Mesenchymal stem cell (in vitro differentiated cells and primary cell): Measurements from ENCODE around the gene ARID3A.
A peak's percentile ranks its signal among the peaks of the same experiment; 100 is the strongest.

Source experiments
- DNase-seq: peaks from one replicate; pipeline ENCODE4 v3.0.0-alpha.2; 2013
- H2AFZ ChIP-seq: one replicate; pipeline ENCODE4 v1.6.1; 2013; ENCODE audit warnings: low read depth, mild to moderate bottlenecking, control low read depth, inconsistent platforms, low read length, moderate library complexity
- H2AK5ac ChIP-seq: 2 replicates; pipeline ENCODE4 v1.6.1; 2013; ENCODE audit warnings: low read length, moderate library complexity, mild to moderate bottlenecking, inconsistent platforms; ENCODE audit not compliant: severe bottlenecking
- H2BK120ac ChIP-seq: one replicate; pipeline ENCODE4 v1.6.1; 2013; ENCODE audit warnings: low read depth, mild to moderate bottlenecking, inconsistent platforms, low read length, moderate library complexity
- H2BK12ac ChIP-seq, 2 experiments: one replicate each; pipeline ENCODE4 v1.6.1; 2013; ENCODE audit warnings: inconsistent platforms in 2 of 2, low read length in 2 of 2, mild to moderate bottlenecking in 2 of 2, moderate library complexity in 2 of 2, control low read depth in 1 of 2
- H2BK15ac ChIP-seq: one replicate; pipeline ENCODE4 v1.6.1; 2013; ENCODE audit warnings: mild to moderate bottlenecking, low read depth, inconsistent platforms; ENCODE audit not compliant: poor library complexity, severe bottlenecking
- H2BK5ac ChIP-seq: 2 replicates; pipeline ENCODE4 v1.6.1; 2013; ENCODE audit warnings: low read depth, mild to moderate bottlenecking, low read length, control low read depth, inconsistent platforms; ENCODE audit not compliant: poor library complexity, severe bottlenecking
- H3K14ac ChIP-seq, 2 experiments: one replicate each; pipeline ENCODE4 v1.6.1; 2013; ENCODE audit warnings: inconsistent platforms in 2 of 2, low read length in 2 of 2, control low read depth in 1 of 2, mild to moderate bottlenecking in 1 of 2, moderate library complexity in 1 of 2
- H3K18ac ChIP-seq, 2 experiments: one replicate each; pipeline ENCODE4 v1.6.1; 2013; ENCODE audit warnings: inconsistent platforms in 2 of 2, low read length in 2 of 2, control low read depth in 1 of 2, low read depth in 1 of 2, mild to moderate bottlenecking in 1 of 2
- H3K23ac ChIP-seq, 2 experiments: one replicate each; pipeline ENCODE4 v1.6.1; 2013; ENCODE audit warnings: inconsistent platforms in 2 of 2, low read length in 2 of 2, mild to moderate bottlenecking in 2 of 2, moderate library complexity in 2 of 2, control low read depth in 1 of 2
- H3K27ac ChIP-seq: 2 replicates; pipeline ENCODE4 v1.5.1; 2013; ENCODE audit warnings: mild to moderate bottlenecking, moderate library complexity, low read length, control low read depth, inconsistent platforms; ENCODE audit not compliant: poor library complexity, severe bottlenecking
- H3K27me3 ChIP-seq, 2 experiments: 2 replicates each; pipeline versions ENCODE4 v1.6.1 to v1.7.0; 2013; ENCODE audit warnings: low read length in 2 of 2, mild to moderate bottlenecking in 2 of 2, moderate library complexity in 2 of 2, control low read depth in 1 of 2, inconsistent platforms in 1 of 2; ENCODE audit not compliant: control insufficient read depth in 1 of 2, insufficient read depth in 1 of 2
- H3K36me3 ChIP-seq, 2 experiments: 2 replicates each; pipeline versions ENCODE4 v1.6.1 to v1.7.0; 2013; ENCODE audit warnings: low read length in 2 of 2, control low read depth in 1 of 2, inconsistent platforms in 1 of 2, low read depth in 1 of 2, mild to moderate bottlenecking in 1 of 2; ENCODE audit not compliant: insufficient read depth in 2 of 2, control insufficient read depth in 1 of 2
- H3K4ac ChIP-seq, 2 experiments: one replicate each; pipeline ENCODE4 v1.6.1; 2013; ENCODE audit warnings: inconsistent platforms in 2 of 2, low read length in 2 of 2, mild to moderate bottlenecking in 2 of 2, moderate library complexity in 2 of 2, control low read depth in 1 of 2, low read depth in 1 of 2
- H3K4me1 ChIP-seq: 2 replicates; pipeline ENCODE4 v1.6.1; 2013; ENCODE audit warnings: low read depth, low read length, control low read depth; ENCODE audit not compliant: control insufficient read depth, insufficient read depth
- H3K4me2 ChIP-seq: 2 replicates; pipeline ENCODE4 v1.6.1; 2013; ENCODE audit warnings: low read length, mild to moderate bottlenecking, inconsistent platforms; ENCODE audit not compliant: poor library complexity, severe bottlenecking
- H3K4me3 ChIP-seq, 2 experiments: 2 replicates each; pipeline versions ENCODE4 v1.5.1 to v1.7.0; 2013; ENCODE audit warnings: low read length in 2 of 2, mild to moderate bottlenecking in 2 of 2, control low read depth in 1 of 2, low read depth in 1 of 2; ENCODE audit not compliant: insufficient read depth in 1 of 2
- H3K79me1 ChIP-seq: replicated peaks from 2 replicates; pipeline ENCODE4 v1.6.1; 2013; ENCODE audit warnings: mild to moderate bottlenecking, control low read depth, low read length, inconsistent platforms; ENCODE audit not compliant: poor library complexity, severe bottlenecking
- H3K9ac ChIP-seq: 2 replicates; pipeline ENCODE4 v1.7.0; 2013; ENCODE audit warnings: mild to moderate bottlenecking, low read length, moderate library complexity
- H3K9me3 ChIP-seq: 2 replicates; pipeline ENCODE4 v1.7.0; 2013; ENCODE audit warnings: mild to moderate bottlenecking, low read length; ENCODE audit not compliant: control insufficient read depth
- H4K8ac ChIP-seq: one replicate; pipeline ENCODE4 v1.6.1; 2013; ENCODE audit warnings: inconsistent platforms, mild to moderate bottlenecking, low read length, moderate library complexity
- H4K91ac ChIP-seq: one replicate; pipeline ENCODE4 v1.6.1; 2013; ENCODE audit warnings: mild to moderate bottlenecking, low read length, inconsistent platforms
- WGBS: methylation state at CpG from one replicate; pipeline ENCODE4 v1.1.7; 2013; ENCODE audit warnings: mixed read lengths; 5-methylcytosine and 5-hydroxymethylcytosine counted together

Gene ARID3A

GRCh38 chr19:998064-998463, 72.2 kb downstream of the ARID3A start:
- no peak for DNase-seq
- peaks cover 3% of the 10 kb centered on the region for H3K79me1 ChIP-seq
- H2BK12ac ChIP-seq: no peak overlapping the region
- no peak overlapping the region for H3K27ac ChIP-seq
- H3K4me3 ChIP-seq: no peak overlapping the region
- 62% methylated on average over 6 of the region's 6 CpGs for WGBS
- H4K8ac ChIP-seq: no peak overlapping the region
- no peak overlapping the region for H3K23ac ChIP-seq
- H2AFZ ChIP-seq: no peak overlapping the region
- no peak overlapping the region for H4K91ac ChIP-seq
- H3K4me1 ChIP-seq: peaks cover 33% of the 10 kb centered on the region
- H3K18ac ChIP-seq: no peak overlapping the region
- H3K4me2 ChIP-seq: no peak overlapping the region
- H3K4ac ChIP-seq: no peak overlapping the region
- H3K36me3 ChIP-seq: peaks cover 0 to 29% of the 10 kb centered on the region in 2 experiments
- no peak overlapping the region for H2BK120ac ChIP-seq
- H3K14ac ChIP-seq: no peak overlapping the region
- H2BK15ac ChIP-seq: no peak overlapping the region
- H2BK5ac ChIP-seq: no peak overlapping the region
- no peak overlapping the region for H3K9ac ChIP-seq
- no peak overlapping the region for H2AK5ac ChIP-seq
- H3K9me3 ChIP-seq: no peaks in the 10 kb centered on the region
- H3K27me3 ChIP-seq: peaks cover 45 to 62% of the 10 kb centered on the region in 2 experiments

- no peak overlapping the region for H3K4ac ChIP-seq
- H3K9me3 ChIP-seq: no peaks in the 10 kb centered on the region
- H3K23ac ChIP-seq: no peak overlapping the region
- no peak overlapping the region for H3K27ac ChIP-seq
- 83% methylated on average over 3 of the region's 3 CpGs for whole genome bisulfite sequencing
- no peak overlapping the region for H3K4me3 ChIP-seq
- no peak overlapping the region for H2AK5ac ChIP-seq
- no peak overlapping the region for H3K9ac ChIP-seq
- H3K18ac ChIP-seq: no peak overlapping the region
- H2BK12ac ChIP-seq: no peak overlapping the region
- H2BK120ac ChIP-seq: no peak overlapping the region
- no peaks in the 10 kb centered on the region for H3K79me1 ChIP-seq
- H3K4me2 ChIP-seq: no peak overlapping the region
- H2AFZ ChIP-seq: no peak overlapping the region
- H4K91ac ChIP-seq: no peak overlapping the region
- H3K14ac ChIP-seq: no peak overlapping the region
- peaks cover 0 to 16% of the 10 kb centered on the region in 2 experiments for H3K36me3 ChIP-seq
- H3K27me3 ChIP-seq: peaks cover 45 to 73% of the 10 kb centered on the region in 2 experiments
- no peak for DNase-seq
- H4K8ac ChIP-seq: no peak overlapping the region
- H3K4me1 ChIP-seq: peaks cover 23% of the 10 kb centered on the region
- no peak overlapping the region for H2BK15ac ChIP-seq
- no peak overlapping the region for H2BK5ac ChIP-seq
These were observed 73.5 kb downstream of the ARID3A start for GRCh38 chr19:999379-999719.

- Histone ChIP-seq H3K4ac (no peak within 1 kb of the TSS), H2BK12ac (no peak within 1 kb of the TSS), H4K91ac (no peak within 1 kb of the TSS), H2BK15ac (peak within 1 kb of the TSS; percentile 33), H2AK5ac (no peak within 1 kb of the TSS), H3K27ac (no peak within 1 kb of the TSS), H3K36me3 (peaks cover 0 to 8% of the 10 kb centered on the region in 2 experiments), H3K79me1 (no peaks in the 10 kb centered on the region), H3K23ac (no peak within 1 kb of the TSS), H3K4me1 (peaks cover 20% of the 10 kb centered on the region), H4K8ac (no peak within 1 kb of the TSS), H2BK120ac (no peak within 1 kb of the TSS), H2BK5ac (no peak within 1 kb of the TSS), H3K18ac (no peak within 1 kb of the TSS), H3K27me3 (peaks cover 45 to 78% of the 10 kb centered on the region in 2 experiments), H2AFZ (peak within 1 kb of the TSS; percentile 19), H3K14ac (no peak within 1 kb of the TSS), H3K9ac (no peak within 1 kb of the TSS), H3K4me3 (peak within 1 kb of the TSS in 1 of 2 experiments; percentile 38), H3K9me3 (no peaks in the 10 kb centered on the region), H3K4me2 (peak within 1 kb of the TSS; percentile 73)
- 2% methylated on average over 39 of the region's 43 CpGs for WGBS
- peak; percentile 51 for DNase-seq
These were observed 74.3 kb downstream of the ARID3A start, which contains the start of gene GRIN3B for GRCh38 chr19:1000095-1000494. Gene GRIN3B (plus strand): TSS chr19:1000419. CDS start chr19:1000438, 19 bp downstream.

GRCh38 chr19:1000591-1001537, 75.0 kb downstream of the ARID3A start:
- Histone ChIP-seq H2AFZ (no peak overlapping the region), H3K4ac (no peak overlapping the region), H2BK120ac (no peak overlapping the region), H4K91ac (no peak overlapping the region), H2AK5ac (no peak overlapping the region), H3K4me1 (peaks cover 12% of the 10 kb centered on the region), H3K27me3 (peaks cover 42 to 72% of the 10 kb centered on the region in 2 experiments), H3K14ac (no peak overlapping the region), H2BK12ac (no peak overlapping the region), H4K8ac (no peak overlapping the region), H3K9me3 (no peaks in the 10 kb centered on the region), H2BK5ac (no peak overlapping the region), H3K36me3 (peaks cover 0 to under 1% of the 10 kb centered on the region in 2 experiments), H3K27ac (no peak overlapping the region), H3K4me2 (peak overlapping the region; percentile 26), H3K23ac (no peak overlapping the region), H3K9ac (no peak overlapping the region), H3K79me1 (no peaks in the 10 kb centered on the region), H3K4me3 (no peak overlapping the region), H3K18ac (no peak overlapping the region), H2BK15ac (peak overlapping the region; percentile 33)
- WGBS: 11% methylated on average over 54 of the region's 73 CpGs
- no peak for DNase-seq
